Measurements from ENCODE around the gene NDRG3. TPM values are rescaled to one million over a fixed set of nuclear protein-coding genes. Genes with fewer than 3 reads are reported as not detected.

The NDRG3 gene
- total RNA-seq, 1 donor from 2014 or later = 34.4 TPM

GRCh38 chr20:36737183-36737499, 8.7 kb downstream of the NDRG3 start:
- no peaks in the 10 kb centered on the region for H3K9me3 ChIP-seq (replicated peaks)
- intact Hi-C loops (cut with micrococcal nuclease) = no loop called here
- no peaks in the 10 kb centered on the region for H3K27me3 ChIP-seq (ENCODE audit: low read depth)
- no peak for TF ChIP-seq CTCF (IDR thresholded peaks at IDR 0.05; ENCODE audit: borderline replicate concordance)
- H3K36me3 ChIP-seq = no peaks in the 10 kb centered on the region
- H3K4me3 ChIP-seq = no peak overlapping the region
- DNase-seq = no peak
- peaks cover 68% of the 10 kb centered on the region for H3K4me1 ChIP-seq
- peak overlapping the region; percentile 7 for H3K27ac ChIP-seq (replicated peaks)

GRCh38 chr20:36736451-36737182, 9.3 kb downstream of the NDRG3 start:
- DNase-seq = no peak
- TF ChIP-seq CTCF (IDR thresholded peaks at IDR 0.05; ENCODE audit: borderline replicate concordance) = no peak
- peaks cover 66% of the 10 kb centered on the region for H3K4me1 ChIP-seq
- no peaks in the 10 kb centered on the region for H3K27me3 ChIP-seq (ENCODE audit: low read depth)
- intact Hi-C loops (cut with micrococcal nuclease) = no loop called here
- no peaks in the 10 kb centered on the region for H3K9me3 ChIP-seq (replicated peaks)
- H3K27ac ChIP-seq (replicated peaks) = peak overlapping the region; percentile 7
- no peak overlapping the region for H3K4me3 ChIP-seq
- H3K36me3 ChIP-seq = no peaks in the 10 kb centered on the region

- H3K36me3 ChIP-seq = no peaks in the 10 kb centered on the region
- DNase-seq = no peak
- peak overlapping the region; percentile 28 for H3K27ac ChIP-seq (replicated peaks)
- H3K27me3 ChIP-seq (ENCODE audit: low read depth) = no peaks in the 10 kb centered on the region
- TF ChIP-seq CTCF (IDR thresholded peaks at IDR 0.05; ENCODE audit: borderline replicate concordance) = no peak
- intact Hi-C loops (cut with micrococcal nuclease) = no loop called here
- H3K4me3 ChIP-seq = no peak overlapping the region
- H3K4me1 ChIP-seq = peaks cover 74% of the 10 kb centered on the region
- no peaks in the 10 kb centered on the region for H3K9me3 ChIP-seq (replicated peaks)
These were observed 13.4 kb downstream of the NDRG3 start for GRCh38 chr20:36732456-36732855.

GRCh38 chr20:36728986-36729385, 16.9 kb downstream of the NDRG3 start:
- Histone ChIP-seq H3K9me3 (replicated peaks) (no peaks in the 10 kb centered on the region), H3K4me1 (peaks cover 57% of the 10 kb centered on the region), H3K36me3 (peaks cover 6% of the 10 kb centered on the region), H3K27ac (replicated peaks) (no peak overlapping the region), H3K4me3 (no peak overlapping the region), H3K27me3 (ENCODE audit: low read depth) (no peaks in the 10 kb centered on the region)
- intact Hi-C loops (cut with micrococcal nuclease) = no loop called here
- TF ChIP-seq CTCF (IDR thresholded peaks at IDR 0.05; ENCODE audit: borderline replicate concordance) = no peak
- DNase-seq = no peak

- DNase-seq = no peak
- Histone ChIP-seq H3K4me1 (peaks cover 48% of the 10 kb centered on the region), H3K27me3 (ENCODE audit: low read depth) (no peaks in the 10 kb centered on the region), H3K27ac (replicated peaks) (peak overlapping the region; percentile 41), H3K36me3 (peaks cover 14% of the 10 kb centered on the region), H3K4me3 (no peak overlapping the region), H3K9me3 (replicated peaks) (no peaks in the 10 kb centered on the region)
- intact Hi-C loops (cut with micrococcal nuclease) = no loop called here
- no peak for TF ChIP-seq CTCF (IDR thresholded peaks at IDR 0.05; ENCODE audit: borderline replicate concordance)
These were observed 19.7 kb downstream of the NDRG3 start for GRCh38 chr20:36726168-36726567.

All from left ventricle myocardium inferior (tissue), 1 donor.